Lower leg skin (tissue), 4 donors: ENCODE measurements around the gene TMEM126B. TPM values are rescaled to one million over a fixed set of nuclear protein-coding genes. Genes with fewer than 3 reads are reported as not detected.
"Not testable (repeated sequence)": the region's sequence is repeated elsewhere in the genome, so short reads cannot be mapped to it uniquely, and the experiment has no call there.

ENCODE experiments used
- DNase-seq, 2 donors: peaks; one replicate each; pipeline ENCODE4 v3.0.0-alpha.2; 2019; ENCODE audit warnings: low spot score in 2 of 2
- H3K4me3 ChIP-seq: fragments of 200-600 bp; sonication (generic); 2 replicates; pipeline ENCODE4 v1.5.1; 2017; ENCODE audit warnings: mild to moderate bottlenecking, low read depth; ENCODE audit not compliant: poor library complexity, severe bottlenecking
- POLR2A ChIP-seq, 2 donors: fragments of 450-650 bp; IDR thresholded peaks; one replicate each; pipeline ENCODE4 v1.6.1; 2016 to 2017; ENCODE audit warnings: antibody characterized with exemption in 2 of 2, mild to moderate bottlenecking in 1 of 2, moderate library complexity in 1 of 2
- WGBS, 2 donors: methylation state at CpG; one replicate each; pipeline ENCODE4 v1.1.5; 2018; 5-methylcytosine and 5-hydroxymethylcytosine counted together
- intact Hi-C: fragments of 100-400 bp; cut with DNase I; formaldehyde crosslinking; loops from one replicate; pipeline ENCODE4 v1.15.0; 2023; ENCODE audit warnings: low total_unique reads
- total RNA-seq, 4 donors: library from RNA; depleted of rRNA; stranded (reverse); fragments of >200 nt; gene quantifications; one replicate each; pipeline ENCODE4 v1.1.0, GENCODE V29; 2016
- TF ChIP-seq, protein P1 (sequence below), 3 donors: fragments of 450-650 bp; IDR thresholded peaks; one replicate each; pipeline ENCODE4 v1.5.1; 2016; ENCODE audit warnings: antibody characterized with exemption in 3 of 3, mild to moderate bottlenecking in 3 of 3, moderate library complexity in 2 of 3

The TMEM126B gene
- total RNA-seq, 4 donors from 2014 or later: 22.3 to 42.0 (median 23.6) TPM

DNA sequence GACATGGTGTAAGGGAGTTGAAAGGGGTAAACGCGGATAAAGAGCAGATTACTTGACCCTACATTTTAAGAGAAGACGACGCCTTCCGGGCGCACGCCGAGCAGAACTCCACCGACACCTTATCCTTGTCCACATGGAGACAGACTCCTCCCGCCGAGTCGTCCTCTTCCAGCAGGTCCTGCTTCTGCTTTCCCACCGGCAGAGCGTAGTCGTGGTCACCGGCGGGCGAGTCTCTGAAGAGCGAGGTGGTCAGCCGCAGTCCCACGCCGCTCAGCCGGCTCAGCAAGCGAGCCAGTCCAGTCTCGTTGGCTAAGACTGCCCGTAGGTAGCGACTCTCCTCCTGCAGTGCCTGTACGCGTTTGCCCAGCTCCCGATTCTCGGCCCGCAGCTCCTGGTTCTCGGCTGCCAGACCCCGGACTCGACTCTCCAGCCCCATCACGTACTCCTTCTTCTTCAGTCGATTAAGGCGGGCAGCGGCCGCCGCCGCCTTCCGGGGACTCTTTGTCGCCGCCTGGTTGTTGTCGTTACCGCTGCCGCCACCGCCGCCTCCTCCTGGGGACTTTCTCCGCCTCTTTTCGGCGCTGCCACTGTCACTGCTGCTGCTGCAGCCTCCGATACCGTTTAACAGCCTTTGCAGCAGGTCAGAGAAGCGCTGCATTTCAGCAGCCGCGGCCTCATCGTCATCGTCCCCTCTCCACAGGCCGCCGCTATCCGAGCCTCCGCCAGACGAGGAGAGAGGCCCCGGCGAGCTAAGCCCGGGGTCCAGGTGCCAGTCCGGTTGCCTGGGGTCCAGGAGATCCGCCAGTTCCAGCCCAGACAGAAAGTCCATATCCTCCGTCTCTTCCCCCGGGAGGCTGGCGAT, 35.6 kb downstream of the TMEM126B start:
- H3K4me3 ChIP-seq: peak overlapping the region; percentile 96
- DNase-seq: peak; percentile 81 to 96
- no peak for TF ChIP-seq POLR2A (IDR thresholded peaks at IDR 0.05)
- TF ChIP-seq, protein P1, sequence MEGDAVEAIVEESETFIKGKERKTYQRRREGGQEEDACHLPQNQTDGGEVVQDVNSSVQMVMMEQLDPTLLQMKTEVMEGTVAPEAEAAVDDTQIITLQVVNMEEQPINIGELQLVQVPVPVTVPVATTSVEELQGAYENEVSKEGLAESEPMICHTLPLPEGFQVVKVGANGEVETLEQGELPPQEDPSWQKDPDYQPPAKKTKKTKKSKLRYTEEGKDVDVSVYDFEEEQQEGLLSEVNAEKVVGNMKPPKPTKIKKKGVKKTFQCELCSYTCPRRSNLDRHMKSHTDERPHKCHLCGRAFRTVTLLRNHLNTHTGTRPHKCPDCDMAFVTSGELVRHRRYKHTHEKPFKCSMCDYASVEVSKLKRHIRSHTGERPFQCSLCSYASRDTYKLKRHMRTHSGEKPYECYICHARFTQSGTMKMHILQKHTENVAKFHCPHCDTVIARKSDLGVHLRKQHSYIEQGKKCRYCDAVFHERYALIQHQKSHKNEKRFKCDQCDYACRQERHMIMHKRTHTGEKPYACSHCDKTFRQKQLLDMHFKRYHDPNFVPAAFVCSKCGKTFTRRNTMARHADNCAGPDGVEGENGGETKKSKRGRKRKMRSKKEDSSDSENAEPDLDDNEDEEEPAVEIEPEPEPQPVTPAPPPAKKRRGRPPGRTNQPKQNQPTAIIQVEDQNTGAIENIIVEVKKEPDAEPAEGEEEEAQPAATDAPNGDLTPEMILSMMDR (IDR thresholded peaks at IDR 0.05): peak in 1 of 3 donors; percentile 59
- intact Hi-C loops: no loop called here
- WGBS, 2 donors: 1% methylated on average over 49 to 67 of the region's 73 CpGs

- intact Hi-C loops: no loop called here
- DNase-seq: peak; percentile 92 to 98
- TF ChIP-seq, protein P1 (IDR thresholded peaks at IDR 0.05): no peak
- peak in 1 of 2 donors; percentile 97 for TF ChIP-seq POLR2A (IDR thresholded peaks at IDR 0.05)
- peak within 1 kb of the TSS; percentile 96 for H3K4me3 ChIP-seq
- 0 to 2% methylated on average over 28 to 32 of the region's 67 CpGs for WGBS, 2 donors
These were observed 36.5 kb downstream of the TMEM126B start, which contains the start of gene CREBZF for GRCh38 chr11:85664615-85665481. Gene CREBZF (minus strand): TSS chr11:85665129. CDS start chr11:85664875, 254 bp downstream.

DNA sequence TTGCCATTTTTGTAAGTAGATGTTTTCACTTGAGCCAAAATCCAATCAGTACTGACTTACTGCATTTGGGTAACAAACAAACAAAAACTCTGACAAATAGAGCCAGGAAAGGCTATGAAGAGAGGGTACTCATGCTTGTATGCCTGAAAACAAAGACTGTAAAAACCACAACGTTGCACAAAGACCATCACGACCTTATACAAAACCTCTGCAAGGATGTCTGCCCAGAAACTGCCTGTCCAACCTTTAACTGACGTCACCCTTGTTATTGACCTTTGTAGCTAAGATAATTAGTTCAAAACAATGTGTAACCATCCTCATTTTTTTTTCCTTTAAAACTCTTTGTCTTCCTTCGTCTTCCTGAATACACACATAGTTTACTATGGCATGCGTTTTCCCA, 37.3 kb downstream of the TMEM126B start:
- intact Hi-C loops: no loop called here
- 82 to 84% methylated on average over 5 of the region's 5 CpGs for WGBS, 2 donors
- no peak overlapping the region for H3K4me3 ChIP-seq
- DNase-seq: no peak
- TF ChIP-seq POLR2A (IDR thresholded peaks at IDR 0.05): no peak
- TF ChIP-seq, protein P1 (IDR thresholded peaks at IDR 0.05): no peak

GRCh38 chr11:85666687-85667086, 38.3 kb downstream of the TMEM126B start:
- TF ChIP-seq, protein P1 (IDR thresholded peaks at IDR 0.05): no peak
- TF ChIP-seq POLR2A (IDR thresholded peaks at IDR 0.05): no peak
- 79 to 89% methylated on average over 3 of the region's 3 CpGs for WGBS, 2 donors
- no peak for DNase-seq
- intact Hi-C loops: no loop called here
- H3K4me3 ChIP-seq: no peak overlapping the region

DNA sequence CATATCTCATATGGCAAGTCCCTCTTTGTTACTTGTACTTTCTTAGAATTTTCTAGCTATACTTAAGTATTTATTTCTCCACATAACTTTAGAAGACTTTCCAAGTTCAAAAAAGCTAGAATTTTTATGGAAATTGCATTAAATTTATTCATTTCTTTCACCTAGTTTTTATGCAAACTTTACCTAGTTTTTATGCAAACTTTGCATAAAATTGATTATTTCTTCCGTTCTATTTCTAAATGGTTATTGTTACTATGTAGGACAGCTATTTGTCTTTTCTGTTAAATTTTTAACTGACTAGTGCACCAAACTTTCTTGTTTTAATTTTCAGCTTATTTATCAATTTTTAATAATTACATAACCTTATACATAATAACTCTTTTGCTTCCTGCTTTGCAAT, 39.8 kb downstream of the TMEM126B start:
- intact Hi-C loops: no loop called here
- no peak for TF ChIP-seq POLR2A (IDR thresholded peaks at IDR 0.05)
- TF ChIP-seq, protein P1 (IDR thresholded peaks at IDR 0.05): no peak

GRCh38 chr11:85670949-85671663, 42.7 kb downstream of the TMEM126B start:
- intact Hi-C loops, DNase-seq, H3K4me3 ChIP-seq: not testable (repeated sequence)

More for the DNA sequence above, 39.8 kb downstream of the TMEM126B start:
- WGBS, 2 donors: 96 to 97% methylated on average over 1 of the region's 1 CpG
- DNase-seq: no peak
- H3K4me3 ChIP-seq: no peak overlapping the region
